SK-N-SH (cell line): ENCODE results near the gene PRDX5. TPM values are rescaled to one million over a fixed set of nuclear protein-coding genes. Genes with fewer than 3 reads are reported as not detected.

Experiments used
- CTCF ChIA-PET: fragments of 300-600, 350-600 bp; formaldehyde crosslinking; extraction: SDS; loops from one replicate; lab custom pipeline; 2021; lab: Yijun Ruan, JAX
- POLR2A ChIA-PET: fragments of 350-600 bp; sonication (Branson Sonifier 250); formaldehyde crosslinking; extraction: SDS; loops from one replicate; lab custom pipeline; 2020; ENCODE audit warnings: antibody characterized with exemption, inconsistent platforms; lab: Yijun Ruan, JAX
- DNase-seq: peaks from one replicate; pipeline ENCODE4 v3.0.0; 2012
- H2AFZ ChIP-seq: fragments of 200-600 bp; sonication (generic); 2 replicates; pipeline ENCODE4 v1.8.1; 2016; ENCODE audit warnings: antibody characterized with exemption, mild to moderate bottlenecking, low read depth
- H3F3A ChIP-seq: fragments of 200-600 bp; sonication (generic); replicated peaks from 2 replicates; pipeline ENCODE3; 2016; ENCODE audit warnings: antibody characterized with exemption, mild to moderate bottlenecking; ENCODE audit not compliant: insufficient read depth
- H3K27ac ChIP-seq, 2 experiments: fragments of 200-500 bp in 1 of 2; fragments of 200-600 bp in 1 of 2; sonication (Bioruptor generic) in 1 of 2; sonication (generic), shearing (Covaris generic) in 1 of 2; 2 replicates each; pipeline versions ENCODE4 v1.5.1 to v1.6.1; 2014 to 2016; ENCODE audit warnings: low read depth in 2 of 2, inconsistent platforms in 1 of 2, low read length in 1 of 2, mild to moderate bottlenecking in 1 of 2, mixed read lengths in 1 of 2
- H3K27me3 ChIP-seq: fragments of 200-600 bp; sonication (generic), shearing (Covaris generic); 2 replicates; pipeline ENCODE4 v1.6.1; 2016; ENCODE audit warnings: mixed run types; ENCODE audit not compliant: insufficient read depth
- H3K36me3 ChIP-seq, 2 experiments: fragments of 200-500 bp in 1 of 2; fragments of 200-600 bp in 1 of 2; sonication (Bioruptor generic) in 1 of 2; sonication (generic) in 1 of 2; replicated peaks in 1 of 2; 2 replicates each; pipeline versions ENCODE3 to v1.5.1; 2014 to 2016; ENCODE audit warnings: low read length in 1 of 2, mild to moderate bottlenecking in 1 of 2; ENCODE audit not compliant: insufficient read depth in 2 of 2, control insufficient read depth in 1 of 2
- H3K4me1 ChIP-seq, 2 experiments: fragments of 200-500 bp in 1 of 2; fragments of 200-600 bp in 1 of 2; sonication (Bioruptor generic) in 1 of 2; sonication (generic), shearing (Covaris generic) in 1 of 2; 2 replicates each; pipeline versions ENCODE4 v1.5.1 to v1.6.1; 2014 to 2016; ENCODE audit warnings: low read depth in 1 of 2, low read length in 1 of 2, mixed run types in 1 of 2; ENCODE audit not compliant: insufficient read depth in 2 of 2, control insufficient read depth in 1 of 2
- H3K4me2 ChIP-seq: fragments of 200-600 bp; sonication (generic), shearing (Covaris generic); 2 replicates; pipeline ENCODE4 v1.6.1; 2017; ENCODE audit warnings: mixed run types
- H3K4me3 ChIP-seq, 2 experiments: fragments of 200-500 bp in 1 of 2; fragments of 200-600 bp in 1 of 2; sonication (Bioruptor generic) in 1 of 2; sonication (generic), shearing (Covaris generic) in 1 of 2; 2 replicates each; pipeline versions ENCODE4 v1.5.1 to v1.8.1; 2014 to 2016; ENCODE audit warnings: low read depth in 2 of 2, inconsistent platforms in 1 of 2, low read length in 1 of 2, mild to moderate bottlenecking in 1 of 2, mixed read lengths in 1 of 2, moderate library complexity in 1 of 2
- H3K79me2 ChIP-seq: fragments of 200-600 bp; sonication (generic); 2 replicates; pipeline ENCODE4 v1.8.1; 2017; ENCODE audit warnings: mild to moderate bottlenecking; ENCODE audit not compliant: insufficient read depth
- H3K9ac ChIP-seq: fragments of 200-600 bp; sonication (generic); 2 replicates; pipeline ENCODE4 v1.6.1; 2017; ENCODE audit warnings: mixed run types
- H3K9me2 ChIP-seq: fragments of 200-600 bp; sonication (generic); 2 replicates; pipeline ENCODE4 v1.6.1; 2017; ENCODE audit warnings: mixed run types
- H3K9me3 ChIP-seq: fragments of 200-600 bp; sonication (generic); 2 replicates; pipeline ENCODE4 v1.6.1; 2017; ENCODE audit warnings: mixed run types, mild to moderate bottlenecking, moderate library complexity
- H4K20me1 ChIP-seq: fragments of 200-600 bp; sonication (generic); 2 replicates; pipeline ENCODE4 v1.6.1; 2017; ENCODE audit warnings: mild to moderate bottlenecking, mixed run types; ENCODE audit not compliant: insufficient read depth
- CHD2 ChIP-seq: fragments of 150-350 bp; IDR thresholded peaks from 2 replicates; pipeline ENCODE4 v1.6.1; 2018; ENCODE audit warnings: low read length; ENCODE audit not compliant: partially characterized antibody
- CTCF ChIP-seq: fragments of 200-600 bp; sonication (generic); IDR thresholded peaks from 2 replicates; pipeline ENCODE4 v1.6.1; 2017; ENCODE audit warnings: antibody characterized with exemption, mild to moderate bottlenecking, moderate library complexity
- ELF1 ChIP-seq: IDR thresholded peaks from 2 replicates; pipeline ENCODE4 v1.4.0; 2012
- GABPA ChIP-seq: IDR thresholded peaks from 2 replicates; pipeline ENCODE4 v1.4.0; 2012; ENCODE audit warnings: low read depth, mild to moderate bottlenecking
- JUND ChIP-seq: IDR thresholded peaks from 2 replicates; pipeline ENCODE4 v1.4.0; 2012
- MEF2A ChIP-seq: IDR thresholded peaks from 2 replicates; pipeline ENCODE4 v1.4.0; 2012; ENCODE audit warnings: low read depth, borderline replicate concordance
- POLR2AphosphoS5 ChIP-seq: IDR thresholded peaks from 2 replicates; pipeline ENCODE4 v1.6.1; 2012; ENCODE audit warnings: low read depth, low read length
- RCOR1 ChIP-seq: fragments of 150-350 bp; IDR thresholded peaks from 2 replicates; pipeline ENCODE4 v1.6.1; 2017; ENCODE audit warnings: antibody characterized with exemption, low read length
- SMC3 ChIP-seq: IDR thresholded peaks from 2 replicates; pipeline ENCODE4 v1.6.1; 2012; ENCODE audit warnings: low read depth, low read length, improper control_type of control experiment
- TAF1 ChIP-seq: IDR thresholded peaks from 2 replicates; pipeline ENCODE4 v1.6.1; 2012; ENCODE audit warnings: low read depth, mild to moderate bottlenecking, low read length, moderate library complexity, borderline replicate concordance
- TEAD4 ChIP-seq: IDR thresholded peaks from 2 replicates; pipeline ENCODE4 v1.4.0; 2012; ENCODE audit warnings: mild to moderate bottlenecking, borderline replicate concordance; ENCODE audit not compliant: insufficient read depth
- YY1 ChIP-seq: IDR thresholded peaks from 2 replicates; pipeline ENCODE4 v1.4.0; 2012; ENCODE audit warnings: low read depth, mild to moderate bottlenecking
- WGBS: methylation state at CpG from one replicate; pipeline ENCODE4 v1.1.6; 2017; ENCODE audit warnings: low lambda C conversion rate; 5-methylcytosine and 5-hydroxymethylcytosine counted together
- polyA plus RNA-seq, 3 experiments: library from polyadenylated mRNA; depleted of rRNA; stranded (reverse); fragments of >200 nt; gene quantifications; 2 replicates each; pipeline ENCODE4 v1.2.3, GENCODE V29; 2012
- TF ChIP-seq, protein P1 (sequence below): fragments of 150-350 bp; IDR thresholded peaks from 2 replicates; pipeline ENCODE4 v1.6.1; 2016; ENCODE audit warnings: mild to moderate bottlenecking, low read depth, low read length
- TF ChIP-seq, protein P2 (sequence below): IDR thresholded peaks from 2 replicates; pipeline ENCODE4 v1.4.0; 2012; ENCODE audit warnings: low read depth

The PRDX5 gene
- polyA plus RNA-seq, 1 of the 3 experiments (the other 2 are of a cell fraction): 1,000 TPM

DNA sequence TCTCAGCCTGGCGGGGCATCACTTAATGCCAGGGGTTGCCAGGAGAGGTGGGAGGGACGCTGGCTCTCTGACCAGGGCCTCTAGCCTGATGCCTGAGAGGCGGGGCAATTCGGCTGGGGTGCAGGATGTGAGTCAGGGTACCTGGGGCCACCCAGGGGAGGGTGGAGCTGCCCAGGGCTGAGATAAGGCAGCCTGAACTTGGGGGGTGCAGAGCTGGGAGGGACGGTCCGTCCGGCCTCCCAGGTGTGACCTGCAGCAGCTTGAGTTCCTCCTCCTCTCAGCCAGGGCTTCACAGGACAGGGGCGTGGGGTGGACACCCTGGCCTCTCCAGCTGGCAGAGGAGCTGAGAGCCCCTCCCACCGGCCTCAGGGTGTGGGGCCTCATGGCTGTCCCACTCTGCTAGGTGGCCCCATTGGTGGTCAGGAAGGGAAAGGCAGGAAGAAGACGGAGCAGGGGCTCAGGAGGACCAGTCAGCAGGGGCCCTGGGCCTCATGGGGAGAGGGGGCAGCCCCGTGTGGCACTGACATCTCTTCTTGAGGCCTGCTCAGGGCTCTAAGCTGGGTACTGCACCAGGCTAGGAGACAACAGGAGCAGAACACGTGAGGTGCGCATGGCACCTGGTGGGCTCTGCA lies 40.1 kb downstream of the PRDX5 start:
- peaks cover 15% of the 10 kb centered on the region for H3F3A ChIP-seq
- TF ChIP-seq POLR2AphosphoS5 (no peak), TEAD4 (no peak)
- TF ChIP-seq, protein P1, sequence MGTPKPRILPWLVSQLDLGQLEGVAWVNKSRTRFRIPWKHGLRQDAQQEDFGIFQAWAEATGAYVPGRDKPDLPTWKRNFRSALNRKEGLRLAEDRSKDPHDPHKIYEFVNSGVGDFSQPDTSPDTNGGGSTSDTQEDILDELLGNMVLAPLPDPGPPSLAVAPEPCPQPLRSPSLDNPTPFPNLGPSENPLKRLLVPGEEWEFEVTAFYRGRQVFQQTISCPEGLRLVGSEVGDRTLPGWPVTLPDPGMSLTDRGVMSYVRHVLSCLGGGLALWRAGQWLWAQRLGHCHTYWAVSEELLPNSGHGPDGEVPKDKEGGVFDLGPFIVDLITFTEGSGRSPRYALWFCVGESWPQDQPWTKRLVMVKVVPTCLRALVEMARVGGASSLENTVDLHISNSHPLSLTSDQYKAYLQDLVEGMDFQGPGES: no peak
- 0 out of 2 replicates have a peak, but pooled peaks cover 5% of the 10 kb centered on the region for H4K20me1 ChIP-seq
- peak overlapping the region; percentile 93 for H3K4me2 ChIP-seq
- peaks cover 31% of the 10 kb centered on the region for H3K79me2 ChIP-seq
- H3K4me1 ChIP-seq: peaks cover 22 to 28% of the 10 kb centered on the region in 2 experiments; a peak in 3 of 4 replicates
- no peaks in the 10 kb centered on the region for H3K9me3 ChIP-seq
- POLR2A ChIA-PET: no interaction called here
- peak overlapping the region; percentile 93 for H3K4me3 ChIP-seq
- H3K36me3 ChIP-seq: peaks cover 9 to 24% of the 10 kb centered on the region in 2 experiments
- 57% methylated on average over 3 of the region's 13 CpGs for WGBS
- peak overlapping the region; percentile 76 to 82 for H3K27ac ChIP-seq
- H3K9ac ChIP-seq: peak overlapping the region; percentile 88
- CTCF ChIA-PET: interaction anchor here (1.2 to 1.3 kb wide), 2 partner anchors 34 to 54 kb away, joined by 3 read pairs; no protein-coding TSS in a partner anchor
- DNase-seq: peak; percentile 63
- H2AFZ ChIP-seq: no peak overlapping the region
- no peaks in the 10 kb centered on the region for H3K9me2 ChIP-seq
- H3K27me3 ChIP-seq: no peaks in the 10 kb centered on the region

GRCh38 chr11:64358536-64358906 lies 40.6 kb downstream of the PRDX5 start:
- Histone ChIP-seq H3K27me3 (no peaks in the 10 kb centered on the region), H3K79me2 (peaks cover 31% of the 10 kb centered on the region), H3K4me3 (peak overlapping the region; percentile 93), H3K27ac (peak overlapping the region; percentile 76 to 82), H3K36me3 (peaks cover 10 to 28% of the 10 kb centered on the region in 2 experiments), H3K9ac (peak overlapping the region; percentile 88), H3F3A (peaks cover 15% of the 10 kb centered on the region), H4K20me1 (0 out of 2 replicates have a peak, but pooled peaks cover 5% of the 10 kb centered on the region), H3K4me2 (peak overlapping the region; percentile 93), H2AFZ (peak overlapping the region; percentile 78; the same call in 1 of the 2 replicates), H3K9me3 (no peaks in the 10 kb centered on the region), H3K4me1 (peaks cover 22 to 28% of the 10 kb centered on the region in 2 experiments; a peak in 3 of 4 replicates), H3K9me2 (no peaks in the 10 kb centered on the region)
- ChIA-PET POLR2A (interaction anchor here (1.0 kb wide), 1 partner anchor 14 kb away, joined by 5 read pairs; no protein-coding TSS in a partner anchor), CTCF (interaction anchor here (1.2 to 1.3 kb wide), 2 partner anchors 33 to 55 kb away, joined by 3 read pairs; no protein-coding TSS in a partner anchor)
- no CpG with 5 or more reads among the region's 7 CpGs for WGBS
- TF ChIP-seq CTCF (no peak), SMC3 (no peak), YY1 (no peak), MEF2A (no peak), ELF1 (no peak), RCOR1 (no peak), GABPA (no peak), CHD2 (no peak), TAF1 (no peak), JUND (no peak)
- TF ChIP-seq, protein P2, sequence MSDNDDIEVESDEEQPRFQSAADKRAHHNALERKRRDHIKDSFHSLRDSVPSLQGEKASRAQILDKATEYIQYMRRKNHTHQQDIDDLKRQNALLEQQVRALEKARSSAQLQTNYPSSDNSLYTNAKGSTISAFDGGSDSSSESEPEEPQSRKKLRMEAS: no peak
- no peak for DNase-seq
